H1 (cell line): ENCODE results near the gene CTBP2.

Source experiments
- ASH2L ChIP-seq: fragments of 200-600, 300-600 bp; sonication (generic); IDR thresholded peaks from one replicate; pipeline ENCODE4 v1.7.1; 2017; ENCODE audit warnings: low read length
- BACH1 ChIP-seq: IDR thresholded peaks from 2 replicates; pipeline ENCODE4 v1.6.1; 2012; ENCODE audit warnings: low read length, improper control_type of control experiment
- CEBPB ChIP-seq: IDR thresholded peaks from 2 replicates; pipeline ENCODE4 v1.6.1; 2012; ENCODE audit warnings: low read depth, low read length
- EP300 ChIP-seq, 2 experiments: IDR thresholded peaks; 1 replicate in 1 of 2; 2 replicates in 1 of 2; pipeline ENCODE4 v1.6.1; 2011 to 2012; ENCODE audit warnings: low read depth in 2 of 2, low read length in 2 of 2, mild to moderate bottlenecking in 2 of 2, borderline replicate concordance in 1 of 2, inconsistent platforms in 1 of 2, moderate library complexity in 1 of 2
- EZH2 ChIP-seq: fragments of 200-600 bp; sonication (generic); IDR thresholded peaks from 2 replicates; pipeline ENCODE4 v1.7.1; 2012; ENCODE audit warnings: low read depth, mild to moderate bottlenecking, moderate library complexity, low read length, inconsistent platforms; ENCODE audit not compliant: severe bottlenecking
- GABPA ChIP-seq: IDR thresholded peaks from 2 replicates; pipeline ENCODE4 v1.6.1; 2011; ENCODE audit warnings: mild to moderate bottlenecking, low read length, moderate library complexity, borderline replicate concordance; ENCODE audit not compliant: insufficient read depth
- JUN ChIP-seq: IDR thresholded peaks from 2 replicates; pipeline ENCODE4 v1.6.1; 2011; ENCODE audit warnings: low read depth, mild to moderate bottlenecking, improper control_type of control experiment, low read length
- POLR2A ChIP-seq, 2 experiments: IDR thresholded peaks; 1 replicate in 1 of 2; 2 replicates in 1 of 2; pipeline ENCODE4 v1.6.1; 2011; ENCODE audit warnings: low read depth in 2 of 2, low read length in 2 of 2, mild to moderate bottlenecking in 2 of 2; ENCODE audit errors: control extremely low read depth in 1 of 2
- POLR2AphosphoS5 ChIP-seq: IDR thresholded peaks from 2 replicates; pipeline ENCODE4 v1.6.1; 2011; ENCODE audit warnings: low read depth, low read length
- SP1 ChIP-seq: IDR thresholded peaks from 2 replicates; pipeline ENCODE4 v1.6.1; 2011; ENCODE audit warnings: low read depth, low read length
- ZNF274 ChIP-seq: IDR thresholded peaks from 2 replicates; pipeline ENCODE4 v1.7.0; 2012; ENCODE audit warnings: low read length, borderline replicate concordance; ENCODE audit errors: extremely low read depth
- TF ChIP-seq, protein P1 (sequence below), 3 experiments: IDR thresholded peaks; 1 replicate in 2 of 3; 2 replicates in 1 of 3; pipeline versions ENCODE4 v1.5.1 to v1.6.1; 2011; ENCODE audit warnings: low read length in 3 of 3, mild to moderate bottlenecking in 3 of 3, inconsistent platforms in 2 of 3, low read depth in 1 of 3, moderate library complexity in 1 of 3; ENCODE audit not compliant: insufficient read depth in 1 of 3; ENCODE audit errors: control extremely low read depth in 1 of 3

DNA sequence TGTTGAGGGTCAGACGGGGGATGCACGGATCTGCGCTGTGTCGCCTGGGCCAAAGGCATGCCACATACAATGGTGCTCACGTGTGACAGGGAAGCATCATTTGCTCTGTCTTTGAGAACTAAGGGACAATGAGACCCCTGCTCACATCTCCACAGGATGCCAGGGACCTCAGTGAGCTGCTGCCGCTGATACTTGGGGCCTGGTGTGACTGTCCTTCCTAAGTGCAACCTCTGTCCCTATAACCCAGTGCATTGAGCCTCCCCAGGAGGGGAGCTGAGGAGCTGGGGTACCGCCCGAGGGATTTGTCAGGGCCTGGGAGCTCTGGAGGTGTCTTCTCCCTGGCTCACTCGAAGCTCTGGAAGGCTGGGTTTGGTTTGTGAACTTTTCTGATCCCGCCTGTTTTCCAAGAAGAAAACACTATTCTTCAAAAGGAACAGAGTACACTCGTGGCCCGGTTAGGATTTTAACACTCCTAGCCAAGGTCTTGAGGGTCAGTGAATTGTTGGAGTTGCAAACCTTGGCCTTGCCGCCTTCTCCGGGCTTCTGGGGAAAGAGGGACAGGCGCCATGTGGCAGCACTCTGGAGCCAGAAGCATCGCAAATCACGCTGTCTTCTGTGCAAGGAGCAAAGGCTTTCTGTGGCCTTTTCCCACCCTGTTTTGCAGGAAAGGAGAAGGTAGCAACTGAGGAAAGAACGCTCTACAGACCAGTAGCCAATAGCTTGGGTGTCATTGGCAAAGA lies 26.2 kb upstream of the CTBP2 start:
- TF ChIP-seq ZNF274: no peak
- TF ChIP-seq, protein P1, sequence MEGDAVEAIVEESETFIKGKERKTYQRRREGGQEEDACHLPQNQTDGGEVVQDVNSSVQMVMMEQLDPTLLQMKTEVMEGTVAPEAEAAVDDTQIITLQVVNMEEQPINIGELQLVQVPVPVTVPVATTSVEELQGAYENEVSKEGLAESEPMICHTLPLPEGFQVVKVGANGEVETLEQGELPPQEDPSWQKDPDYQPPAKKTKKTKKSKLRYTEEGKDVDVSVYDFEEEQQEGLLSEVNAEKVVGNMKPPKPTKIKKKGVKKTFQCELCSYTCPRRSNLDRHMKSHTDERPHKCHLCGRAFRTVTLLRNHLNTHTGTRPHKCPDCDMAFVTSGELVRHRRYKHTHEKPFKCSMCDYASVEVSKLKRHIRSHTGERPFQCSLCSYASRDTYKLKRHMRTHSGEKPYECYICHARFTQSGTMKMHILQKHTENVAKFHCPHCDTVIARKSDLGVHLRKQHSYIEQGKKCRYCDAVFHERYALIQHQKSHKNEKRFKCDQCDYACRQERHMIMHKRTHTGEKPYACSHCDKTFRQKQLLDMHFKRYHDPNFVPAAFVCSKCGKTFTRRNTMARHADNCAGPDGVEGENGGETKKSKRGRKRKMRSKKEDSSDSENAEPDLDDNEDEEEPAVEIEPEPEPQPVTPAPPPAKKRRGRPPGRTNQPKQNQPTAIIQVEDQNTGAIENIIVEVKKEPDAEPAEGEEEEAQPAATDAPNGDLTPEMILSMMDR (IDR thresholded peaks at IDR 0.05; ENCODE audit: control extremely low read depth in 1 of 3, insufficient read depth in 1 of 3, low read depth in 1 of 3, low read length in 3 of 3): no peak
- TF ChIP-seq JUN: no peak
- no peak for TF ChIP-seq POLR2AphosphoS5
- TF ChIP-seq BACH1: no peak
- TF ChIP-seq POLR2A (IDR thresholded peaks at IDR 0.05; ENCODE audit: control extremely low read depth in 1 of 2, low read depth in 2 of 2, low read length in 2 of 2): no peak
- no peak for TF ChIP-seq ASH2L
- TF ChIP-seq GABPA: no peak
- TF ChIP-seq SP1: no peak
- TF ChIP-seq EP300 (IDR thresholded peaks at IDR 0.05; ENCODE audit: borderline replicate concordance in 1 of 2, low read depth in 2 of 2, low read length in 2 of 2): no peak
- TF ChIP-seq CEBPB: no peak
- no peak for TF ChIP-seq EZH2
